ENCODE data around the gene KLK10.

- TF ChIP-seq POLR2AphosphoS5 (IDR thresholded peaks at IDR 0.05; ENCODE audit: low read depth, low read length) (no peak), TCF12 (IDR thresholded peaks at IDR 0.05) (no peak), NFIC (IDR thresholded peaks at IDR 0.05; ENCODE audit: borderline replicate concordance) (no peak), RAD21 (IDR thresholded peaks at IDR 0.05; ENCODE audit: low read length) (no peak), TAF1 (IDR thresholded peaks at IDR 0.05; ENCODE audit: borderline replicate concordance, low read depth, low read length) (no peak), MAX (IDR thresholded peaks at IDR 0.05; ENCODE audit: low read depth) (no peak), SIN3A (IDR thresholded peaks at IDR 0.05; ENCODE audit: borderline replicate concordance, low read depth, low read length) (no peak), NRF1 (IDR thresholded peaks at IDR 0.05; ENCODE audit: low read depth, low read length) (no peak), EP300 (IDR thresholded peaks at IDR 0.05; ENCODE audit: borderline replicate concordance in 1 of 2, low read depth in 1 of 2, low read length in 1 of 2) (no peak)
- TF ChIP-seq, protein P1, sequence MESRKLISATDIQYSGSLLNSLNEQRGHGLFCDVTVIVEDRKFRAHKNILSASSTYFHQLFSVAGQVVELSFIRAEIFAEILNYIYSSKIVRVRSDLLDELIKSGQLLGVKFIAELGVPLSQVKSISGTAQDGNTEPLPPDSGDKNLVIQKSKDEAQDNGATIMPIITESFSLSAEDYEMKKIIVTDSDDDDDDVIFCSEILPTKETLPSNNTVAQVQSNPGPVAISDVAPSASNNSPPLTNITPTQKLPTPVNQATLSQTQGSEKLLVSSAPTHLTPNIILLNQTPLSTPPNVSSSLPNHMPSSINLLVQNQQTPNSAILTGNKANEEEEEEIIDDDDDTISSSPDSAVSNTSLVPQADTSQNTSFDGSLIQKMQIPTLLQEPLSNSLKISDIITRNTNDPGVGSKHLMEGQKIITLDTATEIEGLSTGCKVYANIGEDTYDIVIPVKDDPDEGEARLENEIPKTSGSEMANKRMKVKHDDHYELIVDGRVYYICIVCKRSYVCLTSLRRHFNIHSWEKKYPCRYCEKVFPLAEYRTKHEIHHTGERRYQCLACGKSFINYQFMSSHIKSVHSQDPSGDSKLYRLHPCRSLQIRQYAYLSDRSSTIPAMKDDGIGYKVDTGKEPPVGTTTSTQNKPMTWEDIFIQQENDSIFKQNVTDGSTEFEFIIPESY (IDR thresholded peaks at IDR 0.05; ENCODE audit: borderline replicate concordance, low read depth), result no peak
- TF ChIP-seq, protein P2, sequence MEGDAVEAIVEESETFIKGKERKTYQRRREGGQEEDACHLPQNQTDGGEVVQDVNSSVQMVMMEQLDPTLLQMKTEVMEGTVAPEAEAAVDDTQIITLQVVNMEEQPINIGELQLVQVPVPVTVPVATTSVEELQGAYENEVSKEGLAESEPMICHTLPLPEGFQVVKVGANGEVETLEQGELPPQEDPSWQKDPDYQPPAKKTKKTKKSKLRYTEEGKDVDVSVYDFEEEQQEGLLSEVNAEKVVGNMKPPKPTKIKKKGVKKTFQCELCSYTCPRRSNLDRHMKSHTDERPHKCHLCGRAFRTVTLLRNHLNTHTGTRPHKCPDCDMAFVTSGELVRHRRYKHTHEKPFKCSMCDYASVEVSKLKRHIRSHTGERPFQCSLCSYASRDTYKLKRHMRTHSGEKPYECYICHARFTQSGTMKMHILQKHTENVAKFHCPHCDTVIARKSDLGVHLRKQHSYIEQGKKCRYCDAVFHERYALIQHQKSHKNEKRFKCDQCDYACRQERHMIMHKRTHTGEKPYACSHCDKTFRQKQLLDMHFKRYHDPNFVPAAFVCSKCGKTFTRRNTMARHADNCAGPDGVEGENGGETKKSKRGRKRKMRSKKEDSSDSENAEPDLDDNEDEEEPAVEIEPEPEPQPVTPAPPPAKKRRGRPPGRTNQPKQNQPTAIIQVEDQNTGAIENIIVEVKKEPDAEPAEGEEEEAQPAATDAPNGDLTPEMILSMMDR (IDR thresholded peaks at IDR 0.05), result no peak
- TF ChIP-seq, protein P3, sequence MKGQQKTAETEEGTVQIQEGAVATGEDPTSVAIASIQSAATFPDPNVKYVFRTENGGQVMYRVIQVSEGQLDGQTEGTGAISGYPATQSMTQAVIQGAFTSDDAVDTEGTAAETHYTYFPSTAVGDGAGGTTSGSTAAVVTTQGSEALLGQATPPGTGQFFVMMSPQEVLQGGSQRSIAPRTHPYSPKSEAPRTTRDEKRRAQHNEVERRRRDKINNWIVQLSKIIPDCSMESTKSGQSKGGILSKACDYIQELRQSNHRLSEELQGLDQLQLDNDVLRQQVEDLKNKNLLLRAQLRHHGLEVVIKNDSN (IDR thresholded peaks at IDR 0.05; ENCODE audit: borderline replicate concordance, low read depth), result no peak
Observed at GRCh38 chr19:51047031-51047335, 27.5 kb upstream of the KLK10 start.
